Vagina (tissue), 2 donors: ENCODE data around the gene PPP2CA.

Source experiments
- POLR2A ChIP-seq, 2 donors: fragments of 450-650 bp; IDR thresholded peaks; one replicate each; pipeline ENCODE4 v1.6.1; 2017; ENCODE audit warnings: antibody characterized with exemption in 2 of 2, mild to moderate bottlenecking in 2 of 2, moderate library complexity in 2 of 2
- POLR2AphosphoS5 ChIP-seq, 2 donors: sonication (generic); formaldehyde crosslinking; IDR thresholded peaks; one replicate each; pipeline ENCODE4 v1.9.0; 2017; ENCODE audit warnings: antibody characterized with exemption in 2 of 2, mild to moderate bottlenecking in 2 of 2, low read depth in 1 of 2; ENCODE audit not compliant: insufficient read depth in 1 of 2
- TF ChIP-seq, protein P1 (sequence below), 3 experiments: fragments of 450-650 bp in 2 of 3; fragments of 200-600 bp in 1 of 3; sonication (generic) in 1 of 3; IDR thresholded peaks; one replicate each; pipeline ENCODE4 v1.5.1; 2017 to 2019; ENCODE audit warnings: antibody characterized with exemption in 3 of 3, mild to moderate bottlenecking in 2 of 3, moderate library complexity in 2 of 3

- TF ChIP-seq, protein P1, sequence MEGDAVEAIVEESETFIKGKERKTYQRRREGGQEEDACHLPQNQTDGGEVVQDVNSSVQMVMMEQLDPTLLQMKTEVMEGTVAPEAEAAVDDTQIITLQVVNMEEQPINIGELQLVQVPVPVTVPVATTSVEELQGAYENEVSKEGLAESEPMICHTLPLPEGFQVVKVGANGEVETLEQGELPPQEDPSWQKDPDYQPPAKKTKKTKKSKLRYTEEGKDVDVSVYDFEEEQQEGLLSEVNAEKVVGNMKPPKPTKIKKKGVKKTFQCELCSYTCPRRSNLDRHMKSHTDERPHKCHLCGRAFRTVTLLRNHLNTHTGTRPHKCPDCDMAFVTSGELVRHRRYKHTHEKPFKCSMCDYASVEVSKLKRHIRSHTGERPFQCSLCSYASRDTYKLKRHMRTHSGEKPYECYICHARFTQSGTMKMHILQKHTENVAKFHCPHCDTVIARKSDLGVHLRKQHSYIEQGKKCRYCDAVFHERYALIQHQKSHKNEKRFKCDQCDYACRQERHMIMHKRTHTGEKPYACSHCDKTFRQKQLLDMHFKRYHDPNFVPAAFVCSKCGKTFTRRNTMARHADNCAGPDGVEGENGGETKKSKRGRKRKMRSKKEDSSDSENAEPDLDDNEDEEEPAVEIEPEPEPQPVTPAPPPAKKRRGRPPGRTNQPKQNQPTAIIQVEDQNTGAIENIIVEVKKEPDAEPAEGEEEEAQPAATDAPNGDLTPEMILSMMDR (IDR thresholded peaks at IDR 0.05): no peak
- TF ChIP-seq POLR2A (IDR thresholded peaks at IDR 0.05): no peak
- TF ChIP-seq POLR2AphosphoS5 (IDR thresholded peaks at IDR 0.05; ENCODE audit: insufficient read depth in 1 of 2, low read depth in 1 of 2): no peak
Measured at GRCh38 chr5:134271059-134271458, 45.2 kb upstream of the PPP2CA start.
